VCaP (cell line): ENCODE results near the gene HOXA5.

Experiments
- H3K27ac ChIP-seq: fragments of 450-650 bp; 2 replicates; pipeline ENCODE4 v1.5.1; 2017
- TF ChIP-seq, protein P1 (sequence below): fragments of 450-650 bp; conservative IDR thresholded peaks from 2 replicates; pipeline ENCODE4 v1.5.1; 2017; ENCODE audit warnings: mild to moderate bottlenecking, moderate library complexity

The HOXA5 gene

DNA sequence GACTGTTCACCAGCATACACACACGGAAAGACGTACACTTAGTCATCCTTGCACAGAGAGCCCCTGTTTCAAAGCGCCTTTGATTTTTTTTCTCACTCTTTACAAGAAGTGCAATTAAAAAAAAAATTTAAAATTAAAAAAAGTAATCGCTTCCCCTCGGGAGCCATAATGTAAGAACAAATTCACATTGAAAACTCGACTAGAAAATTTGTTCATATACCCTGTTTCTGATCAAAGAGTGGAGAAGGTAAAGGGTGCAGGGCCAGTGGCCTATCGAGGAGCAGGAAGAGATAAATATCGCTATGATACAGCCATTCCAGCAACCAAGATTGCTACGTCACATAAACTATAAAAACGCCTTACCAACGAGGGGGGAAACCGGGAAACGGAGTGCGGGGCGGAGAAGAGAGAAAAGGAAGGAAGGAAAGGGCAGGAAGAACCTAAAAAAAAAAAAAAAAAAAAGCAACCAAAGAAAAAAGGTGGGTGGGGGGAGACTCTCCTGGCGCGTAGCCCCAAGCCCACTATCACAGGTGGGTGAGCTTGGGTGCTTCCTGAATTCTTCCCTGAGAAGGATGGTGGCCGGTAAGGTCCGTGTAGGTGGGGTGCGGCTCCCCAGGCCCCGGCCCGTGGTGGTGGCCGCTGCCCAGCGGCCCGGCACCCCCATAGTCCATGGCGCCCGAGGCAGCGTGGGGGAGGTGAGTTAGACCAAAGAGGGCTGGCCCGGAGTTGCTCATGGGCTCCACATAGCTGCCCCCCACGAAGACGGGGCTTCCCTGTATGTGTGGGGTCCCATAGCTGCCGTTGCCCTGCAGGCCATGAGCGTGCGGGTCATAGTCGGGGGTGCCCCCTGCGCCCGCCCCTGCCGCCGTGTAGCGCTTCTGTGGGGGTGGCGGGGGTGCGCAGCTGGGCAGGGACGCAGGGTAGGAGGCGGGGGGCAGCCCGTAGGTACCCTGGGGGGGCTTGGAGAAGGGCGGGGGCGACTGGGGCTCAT is 35.8 kb downstream of the HOXA5 start:
- TF ChIP-seq, protein P1, sequence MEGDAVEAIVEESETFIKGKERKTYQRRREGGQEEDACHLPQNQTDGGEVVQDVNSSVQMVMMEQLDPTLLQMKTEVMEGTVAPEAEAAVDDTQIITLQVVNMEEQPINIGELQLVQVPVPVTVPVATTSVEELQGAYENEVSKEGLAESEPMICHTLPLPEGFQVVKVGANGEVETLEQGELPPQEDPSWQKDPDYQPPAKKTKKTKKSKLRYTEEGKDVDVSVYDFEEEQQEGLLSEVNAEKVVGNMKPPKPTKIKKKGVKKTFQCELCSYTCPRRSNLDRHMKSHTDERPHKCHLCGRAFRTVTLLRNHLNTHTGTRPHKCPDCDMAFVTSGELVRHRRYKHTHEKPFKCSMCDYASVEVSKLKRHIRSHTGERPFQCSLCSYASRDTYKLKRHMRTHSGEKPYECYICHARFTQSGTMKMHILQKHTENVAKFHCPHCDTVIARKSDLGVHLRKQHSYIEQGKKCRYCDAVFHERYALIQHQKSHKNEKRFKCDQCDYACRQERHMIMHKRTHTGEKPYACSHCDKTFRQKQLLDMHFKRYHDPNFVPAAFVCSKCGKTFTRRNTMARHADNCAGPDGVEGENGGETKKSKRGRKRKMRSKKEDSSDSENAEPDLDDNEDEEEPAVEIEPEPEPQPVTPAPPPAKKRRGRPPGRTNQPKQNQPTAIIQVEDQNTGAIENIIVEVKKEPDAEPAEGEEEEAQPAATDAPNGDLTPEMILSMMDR = no peak
- no peak overlapping the region for H3K27ac ChIP-seq

DNA sequence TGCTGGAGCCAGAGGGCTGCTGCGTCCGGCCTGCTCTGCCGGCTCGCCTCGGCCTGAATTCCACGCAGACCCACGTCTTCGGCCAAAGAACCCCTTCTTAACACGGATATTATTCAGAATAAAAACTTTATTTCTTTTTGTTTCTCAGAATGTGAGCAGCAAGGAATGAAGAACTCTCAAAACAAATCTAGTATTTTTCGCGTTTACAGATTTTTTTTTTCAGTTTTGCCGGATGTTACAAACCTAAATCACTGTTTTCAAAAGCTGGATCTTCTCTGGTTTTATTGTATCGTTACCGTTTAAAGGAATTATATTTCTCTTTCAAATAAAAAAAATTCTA is 36.6 kb downstream of the HOXA5 start:
- TF ChIP-seq, protein P1 = no peak
- no peak overlapping the region for H3K27ac ChIP-seq

DNA sequence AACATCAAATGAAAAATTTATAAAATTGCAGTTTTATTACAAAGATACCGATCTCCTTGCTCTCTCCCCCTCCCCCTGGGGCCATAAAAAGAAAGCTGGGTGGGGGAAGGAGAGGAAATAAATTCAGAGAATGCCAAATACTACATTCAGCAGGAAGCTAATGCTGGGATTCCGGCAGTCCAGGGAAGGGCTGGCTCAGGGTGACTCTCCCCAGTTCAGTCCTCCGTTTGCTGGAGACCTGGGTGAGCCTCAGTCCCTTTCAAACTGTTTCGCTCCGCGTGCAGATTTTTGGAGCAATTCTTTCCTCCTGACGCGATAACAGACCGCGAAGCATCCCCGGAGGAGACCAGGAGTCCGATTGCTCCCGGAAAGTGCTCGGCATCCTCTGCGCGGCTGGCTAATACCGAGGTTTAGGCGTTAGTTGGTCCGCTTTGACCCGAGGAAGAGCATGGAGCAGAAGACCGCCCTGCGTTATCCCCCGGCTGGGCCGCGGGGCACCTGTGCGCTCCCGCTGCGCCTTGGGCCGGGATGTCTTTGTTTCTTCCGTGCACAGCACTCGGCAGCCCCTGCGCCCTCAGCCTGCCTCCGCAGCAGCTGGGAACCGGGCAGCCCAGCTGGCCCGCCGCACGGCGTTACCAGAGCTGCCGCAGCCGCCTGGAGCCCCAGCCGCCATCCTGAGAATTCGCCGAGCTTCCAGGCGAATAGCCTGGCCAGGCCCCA is 37.1 kb downstream of the HOXA5 start:
- TF ChIP-seq, protein P1 = no peak
- no peak overlapping the region for H3K27ac ChIP-seq

DNA sequence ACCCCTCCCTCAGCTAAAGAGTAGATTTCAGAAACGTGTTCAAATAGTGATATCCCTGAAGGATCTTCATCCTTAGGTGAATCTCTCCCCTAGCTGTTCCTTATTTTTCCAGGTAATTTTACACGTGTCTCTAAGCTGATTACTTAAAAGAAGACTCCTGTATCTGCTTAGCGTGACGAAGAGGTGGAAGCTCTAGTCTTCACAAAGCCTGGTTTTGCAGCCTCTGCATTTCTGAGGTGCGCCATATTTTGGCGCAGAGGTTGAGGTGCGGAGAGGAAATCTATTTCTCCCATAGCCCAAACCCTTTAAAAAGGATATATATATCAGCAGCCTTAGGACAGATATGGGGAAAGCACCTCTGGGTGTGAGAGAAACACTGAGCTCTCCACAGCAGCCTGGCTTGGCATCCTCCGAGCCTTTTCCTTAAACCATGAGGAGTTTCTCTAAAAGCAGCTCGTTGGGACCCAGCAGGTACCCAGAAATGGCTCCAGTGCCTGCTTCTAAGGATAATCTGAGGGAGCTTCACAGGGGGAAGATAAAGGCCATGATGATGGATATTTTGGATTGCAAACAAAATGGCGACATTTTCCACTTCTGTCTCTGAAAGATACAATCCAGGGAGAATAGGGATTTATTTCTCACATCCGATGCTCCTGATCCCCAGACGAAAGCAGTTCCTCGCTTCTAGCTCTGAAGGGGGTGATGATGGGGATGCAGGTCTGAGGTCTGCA is 38.0 kb downstream of the HOXA5 start:
- TF ChIP-seq, protein P1 = no peak
- H3K27ac ChIP-seq = no peak overlapping the region

DNA sequence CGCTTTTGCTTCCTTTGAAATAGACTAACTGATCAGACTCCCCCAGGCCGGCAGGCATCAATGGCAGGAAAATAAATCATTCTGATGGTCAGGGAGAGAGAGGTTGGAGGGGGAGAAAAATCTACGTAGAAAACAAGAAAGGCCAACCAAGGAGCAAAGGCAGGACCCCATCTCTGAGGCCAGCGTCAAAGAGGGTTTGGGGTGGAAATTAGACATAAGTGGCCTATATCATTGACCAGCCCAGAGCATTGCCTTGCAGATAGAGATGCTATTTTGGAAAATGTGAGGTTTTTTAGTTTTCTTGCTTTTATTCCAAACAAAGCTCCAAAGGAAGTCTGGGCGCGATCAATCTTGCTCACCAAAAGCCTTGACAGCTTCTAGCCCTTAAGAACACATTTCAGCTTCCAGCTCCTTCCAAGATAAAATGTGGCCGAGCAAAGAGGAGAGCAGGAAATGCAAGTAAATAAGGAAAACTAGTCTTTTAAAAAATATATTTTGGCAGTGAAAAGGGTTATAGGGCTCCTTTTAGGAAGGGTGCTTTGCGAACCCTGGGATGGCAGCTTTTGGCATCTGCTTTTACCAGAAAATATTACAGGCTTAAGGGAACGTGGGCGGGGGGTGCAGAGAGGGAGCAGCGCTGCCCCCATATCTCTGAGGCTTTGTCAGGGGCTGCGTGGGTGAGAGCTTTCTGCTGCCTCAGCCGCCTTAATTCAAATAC is 39.0 kb downstream of the HOXA5 start:
- no peak overlapping the region for H3K27ac ChIP-seq
- TF ChIP-seq, protein P1 = no peak

DNA sequence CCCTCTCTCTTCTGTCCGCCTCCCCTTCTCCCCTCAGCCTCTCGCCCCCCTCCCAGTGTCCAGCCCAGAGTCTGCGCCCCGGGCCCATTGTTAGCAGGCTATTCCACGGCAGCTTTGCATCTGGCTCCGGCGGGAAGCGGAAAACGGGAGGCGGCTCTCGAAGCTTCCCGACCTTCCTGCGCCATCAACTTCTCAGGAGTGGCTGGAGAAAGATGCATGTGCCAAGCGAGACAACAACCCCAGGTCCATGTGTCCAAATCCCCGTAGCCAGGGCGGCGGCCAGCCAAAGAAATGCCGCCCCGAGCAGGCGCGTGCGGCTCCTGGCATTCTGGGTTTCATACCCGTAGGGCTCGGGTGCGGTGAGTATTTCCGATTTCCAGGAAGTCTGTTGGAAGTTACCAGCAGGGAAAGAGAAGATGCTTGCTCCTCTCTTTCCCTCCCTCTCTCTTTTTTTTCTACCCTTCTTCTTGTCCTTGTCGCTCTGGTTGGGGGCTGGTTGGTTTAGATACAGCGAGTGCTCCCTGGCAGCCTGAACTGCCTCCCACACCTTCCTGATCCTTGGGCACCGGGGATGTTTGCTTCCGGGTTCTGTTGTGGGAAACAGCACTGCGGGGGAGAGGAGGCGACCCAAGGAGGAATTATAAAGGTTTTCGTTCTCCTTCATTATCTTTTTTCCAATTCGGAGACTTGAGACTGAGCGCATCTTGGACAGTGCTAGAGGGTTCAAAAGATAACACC is 39.8 kb downstream of the HOXA5 start:
- TF ChIP-seq, protein P1 = no peak
- no peak overlapping the region for H3K27ac ChIP-seq
